ENCODE data around the gene IKZF1.

- TF ChIP-seq CTCF (conservative IDR thresholded peaks at IDR 0.05; ENCODE audit: low read depth, low read length) (no peak), EZH2 (IDR thresholded peaks at IDR 0.05; ENCODE audit: borderline replicate concordance, low read depth, low read length, poor library complexity, severe bottlenecking) (no peak)
Measured at GRCh38 chr7:50449501-50449880, 145.0 kb downstream of the IKZF1 start.

All from A673 (cell line).